Natural killer cell (primary cell): ENCODE data around the gene OSBPL1A. TPM values are rescaled to one million over a fixed set of nuclear protein-coding genes. Genes with fewer than 3 reads are reported as not detected.
A peak's percentile ranks its signal among the peaks of the same experiment; 100 is the strongest.

ENCODE experiments used
- ATAC-seq, 3 donors: fragments of 150-1000 bp in 2 of 3; fragments of 200-7000 bp in 1 of 3; cut with Tn5 transposase; 1 replicate in 1 of 3; 2 replicates in 2 of 3; pipeline ENCODE4 v1.10.0; 2021; ENCODE audit warnings: mild to moderate bottlenecking in 2 of 3, moderate library complexity in 2 of 3
- DNase-seq, 2 donors: peaks; one replicate each; pipeline versions ENCODE4 v3.0.0 to v3.0.0-alpha.2; 2013 to 2021; ENCODE audit warnings: mixed read lengths in 1 of 2
- H3K27ac ChIP-seq: one replicate; pipeline ENCODE4 v1.5.1; 2013; ENCODE audit warnings: mild to moderate bottlenecking, low read length
- H3K27me3 ChIP-seq: one replicate; pipeline ENCODE4 v1.6.1; 2013; ENCODE audit warnings: low read length; ENCODE audit not compliant: control insufficient read depth, insufficient read depth
- H3K36me3 ChIP-seq: one replicate; pipeline ENCODE4 v1.6.1; 2013; ENCODE audit warnings: low read length; ENCODE audit not compliant: control insufficient read depth, insufficient read depth
- H3K4me1 ChIP-seq: one replicate; pipeline ENCODE4 v1.6.1; 2013; ENCODE audit warnings: low read length; ENCODE audit not compliant: control insufficient read depth, insufficient read depth
- H3K4me3 ChIP-seq: one replicate; pipeline ENCODE4 v1.5.1; 2013; ENCODE audit warnings: low read length
- H3K9me3 ChIP-seq: one replicate; pipeline ENCODE4 v1.6.1; 2013; ENCODE audit warnings: low read length; ENCODE audit not compliant: control insufficient read depth, insufficient read depth
- H3K27ac Mint-ChIP-seq, 2 donors: one replicate each; pipeline ENCODE4 v1.8.0; 2022; ENCODE audit warnings: mild to moderate bottlenecking in 2 of 2, mixed read lengths in 2 of 2, moderate library complexity in 1 of 2
- H3K27me3 Mint-ChIP-seq, 2 donors: one replicate each; pipeline ENCODE4 v1.8.0; 2022; ENCODE audit warnings: low read depth in 2 of 2, mixed read lengths in 2 of 2
- H3K36me3 Mint-ChIP-seq: one replicate; pipeline ENCODE4 v1.8.0; 2022; ENCODE audit warnings: mixed read lengths
- H3K4me1 Mint-ChIP-seq, 2 donors: one replicate each; pipeline ENCODE4 v1.8.0; 2022; ENCODE audit warnings: mixed read lengths in 2 of 2
- H3K4me3 Mint-ChIP-seq: one replicate; pipeline ENCODE4 v1.8.0; 2022; ENCODE audit warnings: mild to moderate bottlenecking, moderate library complexity, mixed read lengths
- H3K9me3 Mint-ChIP-seq, 2 donors: one replicate each; pipeline ENCODE4 v1.8.0; 2022; ENCODE audit warnings: mixed read lengths in 2 of 2
- CTCF ChIP-seq: fragments of 200-600 bp; IDR thresholded peaks from one replicate; pipeline ENCODE4 v1.8.0; 2022; ENCODE audit warnings: antibody characterized with exemption
- WGBS: methylation state at CpG from one replicate; pipeline ENCODE4 v1.1.7; 2013; ENCODE audit warnings: missing lambda C conversion rate; ENCODE audit not compliant: insufficient coverage; 5-methylcytosine and 5-hydroxymethylcytosine counted together
- intact Hi-C: fragments of 100-400 bp; cut with micrococcal nuclease; formaldehyde crosslinking; loops from one replicate; pipeline ENCODE4 v1.14.2; 2022
- total RNA-seq, 4 donors: library from RNA; stranded (reverse); fragments of 120-200 nt in 1 of 4; gene quantifications; one replicate each; pipeline versions ENCODE4 v1.2.3 to v1.2.4, GENCODE V29; 2013 to 2022

Gene OSBPL1A
- total RNA-seq, 3 donors from 2014 or later (not counting 1 experiment from before 2014, with no cell fraction given): 1.2 to 32.5 (median 1.5) TPM

DNA sequence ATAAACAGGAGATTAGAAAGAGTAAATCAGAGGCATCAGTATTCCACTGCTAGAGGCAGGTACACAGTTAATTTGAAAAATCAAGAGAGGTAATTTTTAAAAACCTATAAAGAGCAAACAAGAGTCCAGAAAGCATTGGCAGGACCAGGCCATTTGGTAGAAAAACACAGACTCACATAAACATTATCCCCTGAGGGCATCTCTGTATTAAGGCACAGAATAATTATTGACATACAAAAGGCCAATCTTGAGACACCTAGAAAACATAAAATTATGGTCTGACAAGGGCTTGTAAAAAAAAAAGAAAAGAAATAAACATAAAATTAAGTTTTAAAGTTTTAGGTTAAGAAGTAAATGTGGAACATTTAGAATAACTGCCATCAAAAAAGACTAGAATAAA, 120.6 kb downstream of the OSBPL1A start:
- H3K27ac Mint-ChIP-seq: no peak overlapping the region
- peaks cover 7% of the 10 kb centered on the region for H3K27me3 ChIP-seq
- DNase-seq (no peak), ATAC-seq (no peak)
- no peaks in the 10 kb centered on the region for H3K36me3 Mint-ChIP-seq
- no peaks in the 10 kb centered on the region for H3K9me3 ChIP-seq
- H3K9me3 Mint-ChIP-seq: no peaks in the 10 kb centered on the region
- no peak overlapping the region for H3K27ac ChIP-seq
- H3K36me3 ChIP-seq: no peaks in the 10 kb centered on the region
- intact Hi-C loops: no loop called here
- H3K4me1 ChIP-seq: no peaks in the 10 kb centered on the region
- peaks cover 18 to 32% of the 10 kb centered on the region in 2 donors for H3K27me3 Mint-ChIP-seq
- no peak for TF ChIP-seq CTCF
- H3K4me3 ChIP-seq: no peak overlapping the region
- H3K4me1 Mint-ChIP-seq: peaks cover 0 to 5% of the 10 kb centered on the region in 2 donors
- H3K4me3 Mint-ChIP-seq: no peak overlapping the region

DNA sequence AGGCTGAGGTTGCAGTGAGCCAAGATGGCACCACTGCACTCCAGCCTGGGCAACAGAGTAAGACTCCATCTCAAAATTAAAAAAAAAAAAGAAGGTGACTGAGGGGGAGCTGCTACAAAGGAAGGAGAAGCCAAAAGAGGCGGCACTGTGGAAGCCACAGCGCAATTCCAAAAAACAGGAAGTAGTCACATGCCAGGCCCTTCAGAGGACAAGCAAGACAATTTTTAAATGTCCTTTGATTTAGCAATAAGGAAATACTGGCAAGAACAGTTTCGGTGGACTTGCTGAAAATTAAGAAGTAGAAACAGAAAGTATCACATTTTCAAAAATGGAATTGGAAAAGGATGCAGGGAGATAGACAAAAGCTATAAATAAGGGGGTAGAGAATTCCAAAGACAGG, 122.8 kb downstream of the OSBPL1A start:
- no peak overlapping the region for H3K27ac ChIP-seq
- no peaks in the 10 kb centered on the region for H3K4me1 ChIP-seq
- Mint-ChIP-seq H3K4me1 (peaks cover 0 to 5% of the 10 kb centered on the region in 2 donors), H3K27me3 (peaks cover 31 to 44% of the 10 kb centered on the region in 2 donors), H3K9me3 (no peaks in the 10 kb centered on the region), H3K36me3 (no peaks in the 10 kb centered on the region), H3K27ac (no peak overlapping the region), H3K4me3 (no peak overlapping the region)
- intact Hi-C loops: no loop called here
- DNase-seq (no peak), ATAC-seq (no peak)
- peaks cover 14% of the 10 kb centered on the region for H3K27me3 ChIP-seq
- H3K9me3 ChIP-seq: no peaks in the 10 kb centered on the region
- H3K4me3 ChIP-seq: no peak overlapping the region
- no peak for TF ChIP-seq CTCF
- no peaks in the 10 kb centered on the region for H3K36me3 ChIP-seq
- 54% methylated on average over 3 of the region's 3 CpGs for WGBS

DNA sequence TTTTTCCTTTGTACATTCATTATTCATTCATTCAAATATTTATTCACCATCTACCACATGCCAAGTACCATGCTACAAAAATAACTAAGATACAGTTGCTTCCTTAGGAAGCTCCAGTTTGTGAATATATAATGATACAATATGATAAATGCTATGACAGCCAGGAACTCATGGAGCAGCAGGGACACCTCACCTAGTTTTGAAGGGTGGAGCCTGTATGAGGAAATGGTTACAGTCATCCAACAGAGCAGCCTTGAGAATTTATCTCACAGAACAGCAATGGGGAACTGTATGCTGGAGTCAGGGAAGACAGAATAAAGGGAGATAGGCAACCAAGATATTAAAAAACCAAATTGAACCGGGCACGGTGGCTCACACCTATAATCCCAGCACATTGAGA, 124.0 kb downstream of the OSBPL1A start:
- Histone ChIP-seq H3K36me3 (no peaks in the 10 kb centered on the region), H3K9me3 (no peaks in the 10 kb centered on the region), H3K27ac (no peak overlapping the region), H3K4me3 (no peak overlapping the region), H3K4me1 (no peaks in the 10 kb centered on the region), H3K27me3 (peaks cover 16% of the 10 kb centered on the region)
- H3K27ac Mint-ChIP-seq: no peak overlapping the region
- peaks cover 38 to 54% of the 10 kb centered on the region in 2 donors for H3K27me3 Mint-ChIP-seq
- ATAC-seq: no peak
- H3K4me3 Mint-ChIP-seq: no peak overlapping the region
- no peaks in the 10 kb centered on the region for H3K9me3 Mint-ChIP-seq
- H3K36me3 Mint-ChIP-seq: no peaks in the 10 kb centered on the region
- 96% methylated on average over 2 of the region's 2 CpGs for WGBS
- no peak for DNase-seq
- peaks cover 0 to 5% of the 10 kb centered on the region in 2 donors for H3K4me1 Mint-ChIP-seq
- TF ChIP-seq CTCF: no peak
- intact Hi-C loops: no loop called here

DNA sequence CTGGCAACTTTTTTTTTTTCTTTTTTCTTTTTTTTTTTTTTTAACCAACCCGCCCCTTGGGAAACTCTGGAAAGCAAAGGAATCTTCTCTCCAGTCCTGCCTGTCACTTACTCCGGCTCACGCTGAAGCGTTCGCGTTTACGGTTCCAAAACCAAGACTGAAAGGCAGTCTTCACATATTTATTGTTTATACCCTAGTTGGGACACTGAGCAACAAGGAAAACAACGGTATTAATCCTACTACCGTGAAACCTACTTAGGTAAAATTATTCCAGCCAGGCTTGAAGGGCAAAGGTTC, 125.4 kb downstream of the OSBPL1A start:
- no peak overlapping the region for H3K27ac ChIP-seq
- peaks cover 40 to 53% of the 10 kb centered on the region in 2 donors for H3K27me3 Mint-ChIP-seq
- peak overlapping the region; percentile 61 for H3K4me3 Mint-ChIP-seq

More for the DNA sequence above, 125.4 kb downstream of the OSBPL1A start:
- Mint-ChIP-seq H3K4me1 (peaks cover 0 to 5% of the 10 kb centered on the region in 2 donors), H3K27ac (no peak overlapping the region), H3K36me3 (no peaks in the 10 kb centered on the region), H3K9me3 (no peaks in the 10 kb centered on the region)
- ATAC-seq (no peak), DNase-seq (no peak)
- H3K4me1 ChIP-seq: no peaks in the 10 kb centered on the region
- intact Hi-C loops: no loop called here
- 16% methylated on average over 9 of the region's 9 CpGs for WGBS
- H3K9me3 ChIP-seq: no peaks in the 10 kb centered on the region
- H3K27me3 ChIP-seq: peaks cover 16% of the 10 kb centered on the region
- no peak for TF ChIP-seq CTCF
- no peaks in the 10 kb centered on the region for H3K36me3 ChIP-seq
- H3K4me3 ChIP-seq: no peak overlapping the region
